Karpas-422 (cell line): ENCODE results near the gene CLASP1. TPM values are rescaled to one million over a fixed set of nuclear protein-coding genes. Genes with fewer than 3 reads are reported as not detected.
A peak's percentile ranks its signal among the peaks of the same experiment; 100 is the strongest.

Experiments used
- DNase-seq: peaks from one replicate; pipeline ENCODE4 v3.0.0-alpha.2; 2015
- H2AFZ ChIP-seq: fragments of 200-600 bp; sonication (generic); 2 replicates; pipeline ENCODE4 v1.6.1; 2014; ENCODE audit warnings: antibody characterized with exemption, low read length, mixed read lengths
- H3K27ac ChIP-seq: fragments of 200-600 bp; sonication (generic); 2 replicates; pipeline ENCODE4 v1.5.1; 2014; ENCODE audit warnings: mild to moderate bottlenecking, low read length, moderate library complexity
- H3K27me3 ChIP-seq: fragments of 200-600 bp; sonication (generic); 2 replicates; pipeline ENCODE4 v1.6.1; 2014; ENCODE audit warnings: low read length, mixed read lengths
- H3K36me3 ChIP-seq: fragments of 200-600 bp; sonication (generic); 2 replicates; pipeline ENCODE4 v1.6.1; 2014; ENCODE audit warnings: low read length, mixed read lengths; ENCODE audit not compliant: insufficient read depth
- H3K4me1 ChIP-seq: fragments of 200-600 bp; sonication (generic); 2 replicates; pipeline ENCODE4 v1.6.1; 2014; ENCODE audit warnings: mild to moderate bottlenecking, low read length, mixed read lengths
- H3K4me2 ChIP-seq: fragments of 200-600 bp; sonication (generic); 2 replicates; pipeline ENCODE4 v1.6.1; 2014; ENCODE audit warnings: low read length, low read depth, mild to moderate bottlenecking; ENCODE audit not compliant: poor library complexity, severe bottlenecking
- H3K4me3 ChIP-seq: fragments of 200-600 bp; sonication (generic); 2 replicates; pipeline ENCODE4 v1.5.1; 2014; ENCODE audit warnings: mild to moderate bottlenecking, antibody characterized with exemption, low read length, mixed read lengths
- H3K79me2 ChIP-seq: fragments of 200-600 bp; sonication (generic); 2 replicates; pipeline ENCODE4 v1.6.1; 2014; ENCODE audit warnings: mild to moderate bottlenecking, low read length, mixed read lengths
- H3K9ac ChIP-seq: fragments of 200-600 bp; sonication (generic); 2 replicates; pipeline ENCODE4 v1.6.0; 2014; ENCODE audit warnings: low read length
- H3K9me2 ChIP-seq: fragments of 200-600 bp; sonication (generic), shearing (Covaris generic); replicated peaks from 2 replicates; pipeline ENCODE4 v1.6.0; 2014; ENCODE audit warnings: mild to moderate bottlenecking, low read length, moderate library complexity; ENCODE audit not compliant: insufficient read depth
- H3K9me3 ChIP-seq: fragments of 300-700, 200-600 bp; sonication (generic); 2 replicates; pipeline ENCODE4 v1.6.1; 2014; ENCODE audit warnings: low read length, mixed read lengths
- H4K20me1 ChIP-seq: fragments of 200-600 bp; sonication (generic); 2 replicates; pipeline ENCODE4 v1.6.1; 2014; ENCODE audit warnings: mild to moderate bottlenecking, antibody characterized with exemption, low read length, low read depth; ENCODE audit not compliant: insufficient read depth
- total RNA-seq: library from RNA; depleted of rRNA; stranded (reverse); fragments of >200 nt; shearing (Covaris generic); gene quantifications from 2 replicates; pipeline ENCODE4 v1.2.3, GENCODE V29; 2014; ENCODE audit warnings: low replicate concordance

The CLASP1 gene
- total RNA-seq, 1 experiment from 2014 or later = 102 TPM

- H3K9me3 ChIP-seq = no peaks in the 10 kb centered on the region
- no peaks in the 10 kb centered on the region for H3K36me3 ChIP-seq
- no peak for DNase-seq
Measured at GRCh38 chr2:121579309-121579708, 70.0 kb downstream of the CLASP1 start.

GRCh38 chr2:121577381-121577780 is 71.9 kb downstream of the CLASP1 start:
- Histone ChIP-seq H2AFZ (no peak overlapping the region), H3K36me3 (no peaks in the 10 kb centered on the region), H3K4me1 (peaks cover 42% of the 10 kb centered on the region), H3K27me3 (no peaks in the 10 kb centered on the region), H3K79me2 (peaks cover 88% of the 10 kb centered on the region), H3K9me3 (no peaks in the 10 kb centered on the region), H4K20me1 (no peaks in the 10 kb centered on the region), H3K4me3 (0 out of 2 replicates have a peak overlapping the region, but pooled peaks have one; percentile 6), H3K9ac (no peak overlapping the region), H3K4me2 (peak overlapping the region; percentile 20), H3K9me2 (no peaks in the 10 kb centered on the region), H3K27ac (peak overlapping the region; percentile 63)
- DNase-seq = no peak

More at GRCh38 chr2:121579309-121579708, 70.0 kb downstream of the CLASP1 start:
- Histone ChIP-seq H3K9ac (no peak overlapping the region), H3K9me2 (no peaks in the 10 kb centered on the region), H2AFZ (no peak overlapping the region), H4K20me1 (no peaks in the 10 kb centered on the region), H3K27ac (peak overlapping the region; percentile 55), H3K4me1 (peaks cover 56% of the 10 kb centered on the region), H3K4me2 (no peak overlapping the region), H3K4me3 (no peak overlapping the region), H3K79me2 (peaks cover 92% of the 10 kb centered on the region), H3K27me3 (no peaks in the 10 kb centered on the region)

- H3K4me1 ChIP-seq = peaks cover 42% of the 10 kb centered on the region
- no peaks in the 10 kb centered on the region for H4K20me1 ChIP-seq
- no peak for DNase-seq
- no peaks in the 10 kb centered on the region for H3K9me3 ChIP-seq
- peak overlapping the region; percentile 63 for H3K27ac ChIP-seq
- no peak overlapping the region for H3K4me3 ChIP-seq
- H3K79me2 ChIP-seq = peaks cover 90% of the 10 kb centered on the region
- H3K4me2 ChIP-seq = no peak overlapping the region
- H3K9ac ChIP-seq = no peak overlapping the region
- H3K9me2 ChIP-seq = no peaks in the 10 kb centered on the region
- H2AFZ ChIP-seq = no peak overlapping the region
- H3K36me3 ChIP-seq = no peaks in the 10 kb centered on the region
- H3K27me3 ChIP-seq = no peaks in the 10 kb centered on the region
Measured at GRCh38 chr2:121576263-121576662, 73.0 kb downstream of the CLASP1 start.

- H3K9me3 ChIP-seq = no peaks in the 10 kb centered on the region
- peaks cover 40% of the 10 kb centered on the region for H3K4me1 ChIP-seq
- H3K27me3 ChIP-seq = no peaks in the 10 kb centered on the region
- no peak overlapping the region for H2AFZ ChIP-seq
- H3K4me3 ChIP-seq = no peak overlapping the region
- no peaks in the 10 kb centered on the region for H3K36me3 ChIP-seq
- H3K4me2 ChIP-seq = no peak overlapping the region
- DNase-seq = no peak
- H3K9me2 ChIP-seq = no peaks in the 10 kb centered on the region
- peaks cover 91% of the 10 kb centered on the region for H3K79me2 ChIP-seq
- no peak overlapping the region for H3K9ac ChIP-seq
- no peaks in the 10 kb centered on the region for H4K20me1 ChIP-seq
- H3K27ac ChIP-seq = no peak overlapping the region
Measured at GRCh38 chr2:121575800-121576199, 73.5 kb downstream of the CLASP1 start.

- no peaks in the 10 kb centered on the region for H3K9me2 ChIP-seq
Measured at GRCh38 chr2:121570667-121571055, 78.6 kb downstream of the CLASP1 start.

GRCh38 chr2:121570036-121570666 is 79.1 kb downstream of the CLASP1 start:
- H3K79me2 ChIP-seq = peaks cover 90% of the 10 kb centered on the region
- H2AFZ ChIP-seq = no peak overlapping the region
- no peak overlapping the region for H3K4me3 ChIP-seq

More at GRCh38 chr2:121570667-121571055, 78.6 kb downstream of the CLASP1 start:
- peak overlapping the region; percentile 38; the same call in 1 of the 2 replicates for H3K27ac ChIP-seq
- H3K79me2 ChIP-seq = peaks cover 90% of the 10 kb centered on the region
- H3K4me2 ChIP-seq = no peak overlapping the region
- no peak overlapping the region for H3K9ac ChIP-seq
- H3K4me1 ChIP-seq = peaks cover 36% of the 10 kb centered on the region
- DNase-seq = no peak
- no peak overlapping the region for H2AFZ ChIP-seq
- H3K27me3 ChIP-seq = no peaks in the 10 kb centered on the region
- H3K4me3 ChIP-seq = no peak overlapping the region
- H4K20me1 ChIP-seq = no peaks in the 10 kb centered on the region
- no peaks in the 10 kb centered on the region for H3K36me3 ChIP-seq
- H3K9me3 ChIP-seq = no peaks in the 10 kb centered on the region

GRCh38 chr2:121567957-121568409 is 81.3 kb downstream of the CLASP1 start:
- no peaks in the 10 kb centered on the region for H3K9me3 ChIP-seq
- no peak overlapping the region for H3K4me3 ChIP-seq
- peaks cover 61% of the 10 kb centered on the region for H3K4me1 ChIP-seq
- peaks cover 97% of the 10 kb centered on the region for H3K79me2 ChIP-seq
- peak overlapping the region; percentile 90 for H3K27ac ChIP-seq
- H3K4me2 ChIP-seq = no peak overlapping the region
- no peak for DNase-seq
- no peak overlapping the region for H2AFZ ChIP-seq
- no peaks in the 10 kb centered on the region for H4K20me1 ChIP-seq
- H3K9me2 ChIP-seq = no peaks in the 10 kb centered on the region
- H3K9ac ChIP-seq = peak overlapping the region; percentile 28
- no peaks in the 10 kb centered on the region for H3K27me3 ChIP-seq
- H3K36me3 ChIP-seq = peaks cover 4% of the 10 kb centered on the region; the same call in 1 of the 2 replicates

More at GRCh38 chr2:121570036-121570666, 79.1 kb downstream of the CLASP1 start:
- Histone ChIP-seq H3K9me3 (no peaks in the 10 kb centered on the region), H3K36me3 (no peaks in the 10 kb centered on the region), H4K20me1 (no peaks in the 10 kb centered on the region), H3K4me1 (peaks cover 41% of the 10 kb centered on the region), H3K9me2 (no peaks in the 10 kb centered on the region), H3K27me3 (no peaks in the 10 kb centered on the region), H3K9ac (no peak overlapping the region), H3K4me2 (no peak overlapping the region), H3K27ac (peak overlapping the region; percentile 38; the same call in 1 of the 2 replicates)
- DNase-seq = no peak

- no peak overlapping the region for H2AFZ ChIP-seq
- H3K36me3 ChIP-seq = peaks cover 4% of the 10 kb centered on the region; the same call in 1 of the 2 replicates
- H3K9me3 ChIP-seq = no peaks in the 10 kb centered on the region
- H3K27ac ChIP-seq = peak overlapping the region; percentile 90
- H3K79me2 ChIP-seq = peaks cover 97% of the 10 kb centered on the region
- no peaks in the 10 kb centered on the region for H4K20me1 ChIP-seq
- H3K9ac ChIP-seq = no peak overlapping the region
- no peak overlapping the region for H3K4me3 ChIP-seq
- no peak for DNase-seq
- no peaks in the 10 kb centered on the region for H3K9me2 ChIP-seq
- no peaks in the 10 kb centered on the region for H3K27me3 ChIP-seq
- H3K4me2 ChIP-seq = peak overlapping the region; percentile 86
- H3K4me1 ChIP-seq = peaks cover 66% of the 10 kb centered on the region
Measured at GRCh38 chr2:121567452-121567851, 81.8 kb downstream of the CLASP1 start.
